Fibroblast of lung (primary cell): Measurements from ENCODE around the gene NAA16. TPM values are rescaled to one million over a fixed set of nuclear protein-coding genes. Genes with fewer than 3 reads are reported as not detected.
A peak's percentile ranks its signal among the peaks of the same experiment; 100 is the strongest.

Experiments
- DNase-seq, 2 donors: peaks; one replicate each; pipeline versions ENCODE4 v3.0.0 to v3.0.0-alpha.2; 2010; ENCODE audit warnings: low read depth in 2 of 2
- H2AFZ ChIP-seq: 2 replicates; pipeline ENCODE4 v1.5.1; 2012; ENCODE audit warnings: low read length, control low read depth, inconsistent platforms
- H3K27ac ChIP-seq: 2 replicates; pipeline ENCODE4 v1.5.1; 2011; ENCODE audit warnings: low read length, control low read depth; ENCODE audit not compliant: insufficient read depth
- H3K27me3 ChIP-seq: 2 replicates; pipeline ENCODE4 v1.5.1; 2011; ENCODE audit warnings: mild to moderate bottlenecking, low read length; ENCODE audit not compliant: control insufficient read depth, insufficient read depth
- H3K36me3 ChIP-seq: 2 replicates; pipeline ENCODE4 v1.5.1; 2011; ENCODE audit warnings: low read length; ENCODE audit not compliant: control insufficient read depth, insufficient read depth
- H3K4me1 ChIP-seq: 2 replicates; pipeline ENCODE4 v1.5.1; 2011; ENCODE audit warnings: low read length; ENCODE audit not compliant: control insufficient read depth, insufficient read depth; ENCODE audit errors: extremely low read depth
- H3K4me2 ChIP-seq: 2 replicates; pipeline ENCODE4 v1.5.1; 2011; ENCODE audit warnings: low read length, control low read depth; ENCODE audit not compliant: insufficient read depth; ENCODE audit errors: extremely low read depth
- H3K4me3 ChIP-seq, 4 experiments: fragments of 200-600 bp in 1 of 4; sonication (generic) in 1 of 4; replicated peaks in 1 of 4; 2 replicates each; pipeline ENCODE4 v1.5.1; 2011 to 2016; ENCODE audit warnings: low read length in 4 of 4, low read depth in 3 of 4, mild to moderate bottlenecking in 3 of 4, control low read depth in 2 of 4, inconsistent platforms in 1 of 4, mixed read lengths in 1 of 4; ENCODE audit not compliant: insufficient read depth in 1 of 4; ENCODE audit errors: control extremely low read depth in 1 of 4
- H3K79me2 ChIP-seq: 2 replicates; pipeline ENCODE4 v1.5.1; 2012; ENCODE audit warnings: mild to moderate bottlenecking, low read length, inconsistent platforms; ENCODE audit not compliant: control insufficient read depth, insufficient read depth
- H3K9ac ChIP-seq: 2 replicates; pipeline ENCODE4 v1.5.1; 2011; ENCODE audit warnings: mild to moderate bottlenecking, low read length, control low read depth; ENCODE audit not compliant: insufficient read depth
- H3K9me3 ChIP-seq: 2 replicates; pipeline ENCODE4 v1.5.1; 2012; ENCODE audit warnings: low read depth, low read length; ENCODE audit not compliant: control insufficient read depth, insufficient read depth
- H4K20me1 ChIP-seq: 2 replicates; pipeline ENCODE4 v1.5.1; 2011; ENCODE audit warnings: low read length; ENCODE audit not compliant: control insufficient read depth, insufficient read depth; ENCODE audit errors: extremely low read depth
- CTCF ChIP-seq, 2 donors: IDR thresholded peaks in 1 of 2; conservative IDR thresholded peaks in 1 of 2; 1 replicate in 1 of 2; 2 replicates in 1 of 2; pipeline ENCODE4 v1.5.1; 2011 to 2012; ENCODE audit warnings: low read length in 2 of 2, control low read depth in 1 of 2, inconsistent platforms in 1 of 2, low read depth in 1 of 2, mild to moderate bottlenecking in 1 of 2
- EZH2 ChIP-seq: IDR thresholded peaks from 2 replicates; pipeline ENCODE4 v1.5.1; 2012; ENCODE audit warnings: low read length, control low read depth, mild to moderate bottlenecking; ENCODE audit errors: missing control alignments
- polyA plus RNA-seq, 2 donors: library from polyadenylated mRNA; depleted of rRNA in 1 of 2; stranded (reverse) in 1 of 2; unstranded in 1 of 2; fragments of >200 nt; gene quantifications; 2 replicates each; pipeline ENCODE4 v1.2.1, GENCODE V29; 2011 to 2012; ENCODE audit warnings: missing spikeins in 1 of 2
- total RNA-seq: library from RNA; depleted of rRNA; stranded (reverse); fragments of >200 nt; gene quantifications from 2 replicates; pipeline ENCODE4 v1.2.1, GENCODE V29; 2014

The NAA16 gene
- total and polyA plus RNA-seq, 2 donors (not counting 1 experiment from before 2014, with no cell fraction given) = 7.9 to 8.3 TPM

- Histone ChIP-seq H2AFZ (no peak overlapping the region), H3K4me3 (no peak overlapping the region), H3K9ac (no peak overlapping the region), H3K79me2 (no peaks in the 10 kb centered on the region), H3K27ac (no peak overlapping the region), H3K9me3 (no peaks in the 10 kb centered on the region), H4K20me1 (no peaks in the 10 kb centered on the region), H3K4me2 (no peak overlapping the region), H3K27me3 (no peaks in the 10 kb centered on the region), H3K36me3 (no peaks in the 10 kb centered on the region), H3K4me1 (no peaks in the 10 kb centered on the region)
- TF ChIP-seq EZH2 (no peak), CTCF (conservative IDR thresholded peaks at IDR 0.05 in 1 of 2, IDR thresholded peaks at IDR 0.05 in 1 of 2; ENCODE audit: low read depth in 1 of 2, low read length in 2 of 2) (no peak)
- DNase-seq = no peak
Measured at GRCh38 chr13:41389580-41389979, 78.5 kb downstream of the NAA16 start.

GRCh38 chr13:41394166-41394565, 83.1 kb downstream of the NAA16 start:
- H3K9ac ChIP-seq = no peak overlapping the region
- no peaks in the 10 kb centered on the region for H3K9me3 ChIP-seq
- H4K20me1 ChIP-seq = no peaks in the 10 kb centered on the region
- TF ChIP-seq CTCF (conservative IDR thresholded peaks at IDR 0.05 in 1 of 2, IDR thresholded peaks at IDR 0.05 in 1 of 2; ENCODE audit: low read depth in 1 of 2, low read length in 2 of 2) = no peak
- TF ChIP-seq EZH2 = no peak
- no peaks in the 10 kb centered on the region for H3K27me3 ChIP-seq
- H3K4me3 ChIP-seq = no peak overlapping the region
- H3K36me3 ChIP-seq = no peaks in the 10 kb centered on the region
- no peak overlapping the region for H2AFZ ChIP-seq
- H3K79me2 ChIP-seq = no peaks in the 10 kb centered on the region
- no peak overlapping the region for H3K27ac ChIP-seq
- no peaks in the 10 kb centered on the region for H3K4me1 ChIP-seq
- DNase-seq = no peak
- no peak overlapping the region for H3K4me2 ChIP-seq

GRCh38 chr13:41398494-41399170, 87.6 kb downstream of the NAA16 start:
- Histone ChIP-seq H3K27me3 (no peaks in the 10 kb centered on the region), H3K4me3 (no peak overlapping the region), H3K27ac (no peak overlapping the region), H3K9me3 (no peaks in the 10 kb centered on the region), H3K9ac (no peak overlapping the region), H3K4me2 (no peak overlapping the region), H3K4me1 (no peaks in the 10 kb centered on the region), H4K20me1 (no peaks in the 10 kb centered on the region), H2AFZ (peak overlapping the region; percentile 23), H3K79me2 (no peaks in the 10 kb centered on the region), H3K36me3 (no peaks in the 10 kb centered on the region)
- no peak for DNase-seq
- no peak for TF ChIP-seq EZH2
- TF ChIP-seq CTCF (conservative IDR thresholded peaks at IDR 0.05 in 1 of 2, IDR thresholded peaks at IDR 0.05 in 1 of 2; ENCODE audit: low read depth in 1 of 2, low read length in 2 of 2) = no peak
